Germinal center (tissue), 1 donor: Measurements from ENCODE around the gene BSN.
A peak's percentile ranks its signal among the peaks of the same experiment; 100 is the strongest.

Experiments
- DNase-seq: peaks from one replicate; pipeline ENCODE4 v3.0.0; 2012; ENCODE audit warnings: mixed read lengths, low spot score

BSN gene

GRCh38 chr3:49654955-49655556, 100.8 kb downstream of the BSN start:
- no peak for DNase-seq

DNA sequence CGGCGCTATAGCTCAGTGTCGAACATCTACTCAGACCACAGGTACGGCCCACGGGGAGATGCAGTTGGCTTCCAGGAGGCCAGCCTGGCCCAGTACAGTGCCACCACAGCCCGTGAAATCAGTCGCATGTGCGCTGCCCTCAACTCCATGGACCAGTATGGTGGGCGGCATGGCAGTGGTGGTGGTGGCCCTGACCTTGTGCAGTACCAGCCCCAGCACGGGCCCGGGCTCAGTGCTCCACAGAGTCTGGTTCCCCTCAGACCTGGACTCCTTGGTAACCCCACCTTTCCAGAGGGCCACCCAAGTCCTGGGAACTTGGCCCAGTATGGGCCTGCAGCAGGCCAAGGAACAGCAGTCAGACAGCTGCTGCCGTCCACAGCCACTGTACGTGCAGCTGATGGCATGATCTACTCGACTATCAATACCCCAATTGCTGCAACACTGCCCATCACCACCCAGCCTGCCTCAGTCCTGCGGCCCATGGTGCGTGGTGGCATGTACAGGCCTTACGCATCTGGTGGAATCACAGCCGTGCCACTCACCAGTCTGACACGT, 101.5 kb downstream of the BSN start:
- no peak for DNase-seq

GRCh38 chr3:49656541-49657112, 102.3 kb downstream of the BSN start:
- DNase-seq, result no peak

DNA sequence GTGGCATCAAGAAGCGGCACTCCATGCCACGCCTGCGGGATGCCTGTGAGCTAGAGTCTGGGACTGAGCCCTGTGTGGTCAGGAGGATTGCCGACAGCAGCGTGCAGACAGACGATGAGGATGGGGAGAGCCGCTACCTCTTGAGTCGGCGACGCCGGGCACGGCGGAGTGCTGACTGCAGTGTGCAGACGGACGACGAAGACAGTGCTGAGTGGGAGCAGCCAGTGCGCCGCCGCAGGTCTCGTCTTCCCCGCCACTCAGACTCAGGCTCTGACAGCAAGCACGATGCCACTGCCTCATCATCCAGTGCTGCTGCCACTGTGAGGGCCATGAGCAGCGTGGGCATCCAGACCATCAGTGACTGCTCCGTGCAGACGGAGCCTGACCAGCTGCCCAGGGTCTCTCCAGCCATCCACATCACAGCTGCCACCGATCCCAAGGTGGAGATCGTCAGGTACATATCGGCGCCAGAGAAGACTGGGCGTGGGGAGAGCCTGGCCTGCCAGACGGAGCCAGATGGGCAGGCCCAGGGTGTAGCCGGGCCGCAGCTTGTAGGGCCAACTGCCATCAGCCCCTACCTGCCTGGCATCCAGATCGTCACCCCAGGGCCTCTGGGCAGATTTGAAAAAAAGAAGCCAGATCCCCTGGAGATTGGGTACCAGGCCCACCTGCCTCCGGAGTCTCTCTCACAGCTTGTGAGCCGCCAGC, 103.1 kb downstream of the BSN start:
- DNase-seq, result no peak

- no peak for DNase-seq
Measured at GRCh38 chr3:49658711-49659110, 104.4 kb downstream of the BSN start.

- no peak for DNase-seq
Measured at GRCh38 chr3:49659756-49660155, 105.5 kb downstream of the BSN start.

- DNase-seq, result no peak
Measured at GRCh38 chr3:49661281-49661680, 107.0 kb downstream of the BSN start.

DNA sequence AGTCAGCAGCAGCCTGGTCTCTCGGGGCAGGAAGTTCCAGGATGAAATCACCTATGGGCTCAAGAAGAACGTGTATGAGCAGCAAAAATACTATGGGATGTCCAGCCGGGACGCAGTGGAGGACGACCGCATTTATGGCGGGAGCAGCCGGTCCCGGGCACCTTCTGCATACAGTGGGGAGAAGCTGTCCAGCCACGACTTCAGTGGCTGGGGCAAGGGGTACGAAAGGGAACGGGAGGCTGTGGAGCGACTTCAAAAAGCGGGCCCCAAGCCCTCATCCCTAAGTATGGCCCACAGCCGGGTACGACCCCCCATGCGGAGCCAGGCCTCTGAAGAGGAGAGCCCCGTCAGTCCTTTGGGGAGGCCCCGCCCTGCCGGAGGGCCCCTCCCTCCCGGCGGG, 107.7 kb downstream of the BSN start:
- no peak for DNase-seq

DNA sequence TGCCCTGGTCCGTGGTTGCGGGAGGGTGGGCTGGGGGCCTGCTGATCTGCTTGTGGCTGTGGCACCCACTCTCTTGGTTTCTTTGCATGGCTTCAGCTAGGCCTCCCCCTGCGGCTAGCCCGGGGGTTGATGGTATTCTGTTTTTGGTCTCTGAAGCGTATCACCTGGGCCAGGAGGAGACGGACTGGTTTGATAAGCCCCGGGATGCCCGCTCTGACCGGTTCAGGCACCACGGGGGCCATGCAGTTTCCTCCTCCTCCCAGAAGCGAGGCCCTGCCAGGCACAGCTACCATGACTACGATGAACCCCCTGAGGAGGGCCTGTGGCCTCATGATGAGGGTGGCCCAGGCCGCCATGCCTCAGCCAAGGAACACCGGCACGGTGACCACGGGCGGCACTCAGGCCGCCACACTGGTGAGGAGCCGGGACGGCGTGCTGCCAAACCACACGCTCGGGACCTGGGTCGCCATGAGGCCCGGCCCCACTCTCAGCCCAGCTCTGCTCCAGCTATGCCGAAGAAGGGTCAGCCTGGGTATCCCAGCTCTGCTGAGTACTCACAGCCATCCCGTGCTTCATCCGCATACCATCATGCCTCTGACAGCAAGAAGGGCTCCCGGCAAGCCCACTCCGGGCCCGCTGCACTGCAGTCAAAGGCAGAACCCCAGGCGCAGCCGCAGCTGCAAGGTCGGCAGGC, 108.6 kb downstream of the BSN start:
- DNase-seq, result no peak

- no peak for DNase-seq
Measured at GRCh38 chr3:49663831-49664230, 109.6 kb downstream of the BSN start.

GRCh38 chr3:49664300-49664699, 110.0 kb downstream of the BSN start:
- DNase-seq, result no peak

- no peak for DNase-seq
Measured at GRCh38 chr3:49665822-49666519, 111.7 kb downstream of the BSN start.

DNA sequence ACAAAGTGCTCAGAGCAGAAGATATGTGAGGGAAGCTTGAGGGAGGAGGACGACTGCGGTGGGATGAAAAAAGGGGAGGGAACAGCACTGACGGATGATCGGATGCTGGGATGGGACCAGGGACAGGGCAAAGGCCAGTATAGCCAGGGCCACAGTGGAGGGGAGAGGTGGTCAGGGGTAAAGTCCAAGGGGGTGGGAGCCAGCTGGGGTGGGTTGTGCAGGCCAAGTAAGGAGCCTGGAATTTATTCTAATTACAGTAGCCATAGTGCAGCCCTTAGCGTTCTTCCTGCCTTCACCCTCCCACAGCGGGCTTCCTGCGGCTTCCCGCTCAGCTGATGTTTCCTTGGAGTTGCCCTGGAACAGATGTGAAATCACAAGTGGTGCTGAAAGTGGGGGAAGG, 112.3 kb downstream of the BSN start:
- no peak for DNase-seq

DNA sequence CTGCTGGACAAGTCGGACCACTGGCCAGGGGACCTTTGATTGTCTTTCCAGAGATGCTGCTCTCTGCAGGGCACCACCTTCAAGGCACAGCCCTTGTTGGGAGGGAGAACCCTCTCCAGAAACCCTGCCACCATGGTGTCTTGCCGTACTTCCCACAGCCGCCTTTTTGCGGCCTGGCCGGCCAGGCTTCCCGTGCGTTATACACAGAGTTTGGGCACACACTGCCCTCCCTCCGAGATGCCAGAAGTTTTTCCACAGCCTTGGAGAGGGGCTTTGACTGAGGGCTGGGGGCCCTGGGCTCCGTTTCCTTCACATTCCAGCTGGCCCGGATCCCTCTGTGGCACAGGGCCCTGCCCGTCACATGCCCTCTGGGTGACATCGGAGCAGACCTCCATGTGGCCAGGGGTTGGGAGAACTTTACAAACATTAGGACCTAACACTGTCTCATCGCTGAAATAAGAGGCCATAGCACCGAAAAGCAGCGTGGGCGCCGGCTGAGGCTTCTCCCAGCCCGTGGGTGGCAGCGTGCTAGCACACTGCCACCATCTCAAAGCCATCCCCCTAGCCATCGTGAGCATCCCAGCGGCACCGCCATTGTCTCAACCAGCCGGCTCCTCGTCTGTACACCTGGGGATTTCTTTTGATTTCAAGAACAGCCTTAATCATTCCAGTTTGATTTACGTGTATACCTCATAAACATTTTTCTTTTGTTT, 113.6 kb downstream of the BSN start:
- DNase-seq, result no peak

- no peak for DNase-seq
Measured at GRCh38 chr3:49668414-49668797, 114.1 kb downstream of the BSN start.

DNA sequence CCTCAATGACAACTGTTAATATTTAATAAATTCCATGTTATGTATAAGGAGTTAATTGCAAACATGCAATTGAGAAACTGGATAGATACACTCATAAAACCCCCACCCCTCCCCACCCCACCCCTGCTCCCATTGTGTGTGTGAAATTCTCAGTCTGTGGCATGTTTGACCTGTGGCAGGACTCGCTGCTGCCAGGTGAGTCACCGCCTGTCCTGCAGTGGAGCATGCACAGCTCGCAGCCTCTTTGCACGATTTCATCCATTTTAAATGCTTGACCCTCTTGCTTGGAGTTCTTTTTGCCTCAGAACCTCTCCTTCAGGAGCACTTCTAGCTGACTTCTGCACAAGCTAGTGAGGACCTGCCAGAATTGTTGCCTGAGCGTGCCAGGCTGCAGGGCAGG, 114.6 kb downstream of the BSN start:
- no peak for DNase-seq

GRCh38 chr3:49669352-49669751, 115.1 kb downstream of the BSN start:
- no peak for DNase-seq

DNA sequence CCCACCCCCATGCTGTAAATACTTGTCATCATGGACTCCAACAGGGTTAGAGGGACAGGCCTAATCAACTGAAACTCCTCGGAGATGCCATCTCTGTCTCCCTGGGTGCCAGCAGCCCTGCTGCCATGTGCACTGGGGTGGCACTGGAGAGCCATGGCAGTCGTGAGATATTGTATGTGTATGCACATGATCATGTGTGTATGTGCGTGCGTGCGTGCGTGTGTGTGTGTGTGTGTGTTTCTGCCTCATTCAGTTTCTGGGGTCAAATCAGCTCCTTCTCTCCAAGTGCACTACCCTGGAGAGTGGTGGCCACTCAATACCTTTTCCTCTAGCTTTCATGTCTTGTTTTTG, 116.6 kb downstream of the BSN start:
- DNase-seq, result no peak

DNA sequence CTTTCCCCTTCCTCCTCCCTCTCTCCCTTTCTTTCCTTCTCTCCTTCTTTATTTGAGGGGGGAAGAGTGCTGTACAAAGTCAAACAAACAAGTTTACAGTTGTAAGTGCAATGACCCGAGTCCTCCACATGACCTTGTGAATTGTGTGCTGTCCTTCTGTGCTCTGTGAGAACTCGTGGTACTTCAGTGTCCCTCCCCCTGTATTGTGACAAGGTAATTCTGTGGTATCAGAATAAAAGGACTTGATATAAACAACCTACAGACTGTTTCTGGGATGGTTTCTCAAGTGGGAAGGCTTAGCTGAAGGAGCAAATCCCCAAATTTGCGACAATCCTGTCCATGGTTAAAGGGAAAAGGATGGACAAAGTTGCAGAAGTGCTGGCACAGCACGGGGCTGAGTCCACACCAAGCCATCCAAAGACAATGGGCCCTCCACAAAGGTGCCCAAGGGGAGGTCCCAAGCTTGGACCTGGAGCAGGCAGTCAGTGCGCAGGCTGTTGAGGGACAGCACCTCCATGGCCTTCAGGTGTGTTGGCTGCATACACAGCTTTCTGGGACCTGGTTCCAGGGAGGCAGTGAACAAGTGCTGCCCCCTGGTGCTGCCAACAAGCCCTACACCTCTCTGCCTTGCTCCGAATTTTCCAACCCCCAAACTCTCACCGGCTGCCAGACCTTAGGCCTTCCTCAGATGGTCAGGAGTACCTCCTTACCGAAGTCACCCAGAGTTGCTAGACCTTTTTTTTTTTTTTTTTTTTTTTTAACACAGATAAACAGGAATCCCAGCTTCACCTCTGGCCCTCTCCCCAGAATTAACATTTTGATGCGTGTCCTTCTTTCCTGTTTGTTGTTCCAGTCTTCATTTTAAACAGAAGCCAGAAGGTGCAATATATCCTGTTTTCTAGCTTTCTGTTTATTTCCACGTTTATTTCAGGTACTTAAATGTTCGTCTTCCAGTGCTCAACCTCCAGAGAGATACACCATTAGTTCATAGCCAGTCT, 117.3 kb downstream of the BSN start:
- DNase-seq, result peak; percentile 83

GRCh38 chr3:49673121-49673714, 118.9 kb downstream of the BSN start:
- DNase-seq, result peak; percentile 10
